ENCODE results near the gene PPP2R2C. TPM values are rescaled to one million over a fixed set of nuclear protein-coding genes. Genes with fewer than 3 reads are reported as not detected.

PPP2R2C gene
- total RNA-seq, 2 donors from 2014 or later = 0.14 to 0.41 TPM

DNA sequence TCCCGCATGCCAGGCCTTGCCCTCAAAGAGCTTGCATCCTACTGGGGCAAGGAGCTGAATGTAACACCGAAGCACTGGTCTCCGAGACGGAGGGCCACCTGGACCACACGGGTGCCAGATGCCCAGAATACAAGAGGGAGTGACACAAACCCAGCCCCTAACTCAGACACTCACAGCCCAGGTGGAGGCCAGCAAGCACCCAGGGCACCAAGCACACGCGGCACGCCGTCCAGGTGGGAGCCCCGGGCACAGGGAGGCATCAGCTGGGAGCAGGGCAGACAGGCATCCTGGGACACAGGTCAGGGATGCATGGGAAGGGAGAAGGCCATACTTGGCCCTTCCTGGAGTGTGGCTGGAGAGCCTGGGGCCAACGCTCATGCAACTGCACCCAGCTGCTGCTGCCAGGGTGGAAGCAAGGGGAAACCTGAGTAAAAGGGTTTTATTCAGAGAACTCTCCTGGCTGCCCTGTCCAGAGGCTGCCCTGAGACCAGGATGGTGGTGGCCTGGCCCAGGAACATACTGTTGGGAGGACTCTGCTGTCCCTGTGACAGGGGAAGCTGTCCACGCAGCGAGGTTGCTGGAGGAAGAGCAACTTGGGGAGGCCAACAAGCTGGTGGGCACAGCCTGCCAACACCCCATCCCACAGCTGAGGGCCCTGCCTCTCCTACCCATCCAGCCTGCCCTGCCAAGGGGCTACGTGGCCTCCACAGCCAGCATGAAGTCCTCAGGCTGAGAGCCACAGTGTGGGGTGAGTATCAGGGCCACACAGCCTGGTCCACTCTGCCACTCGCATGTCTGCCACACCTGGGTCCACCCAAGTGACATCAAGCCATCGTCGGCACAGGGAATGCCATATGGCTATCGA lies 22.2 kb upstream of the PPP2R2C start:
- Histone ChIP-seq H3K4me3 (no peak overlapping the region), H3K36me3 (no peaks in the 10 kb centered on the region), H3K27me3 (replicated peaks; ENCODE audit: insufficient read depth) (no peaks in the 10 kb centered on the region), H3K27ac (no peak overlapping the region), H3K9me3 (no peaks in the 10 kb centered on the region), H3K4me1 (ENCODE audit: control insufficient read depth in 1 of 2, low read depth in 2 of 2) (peaks cover 0 to 6% of the 10 kb centered on the region in 2 donors)
- no peak for DNase-seq (ENCODE audit: low spot score)
- ATAC-seq (ENCODE audit: insufficient number of reproducible peaks, low FRiP score, low read depth) = no peak
- TF ChIP-seq, protein P1, sequence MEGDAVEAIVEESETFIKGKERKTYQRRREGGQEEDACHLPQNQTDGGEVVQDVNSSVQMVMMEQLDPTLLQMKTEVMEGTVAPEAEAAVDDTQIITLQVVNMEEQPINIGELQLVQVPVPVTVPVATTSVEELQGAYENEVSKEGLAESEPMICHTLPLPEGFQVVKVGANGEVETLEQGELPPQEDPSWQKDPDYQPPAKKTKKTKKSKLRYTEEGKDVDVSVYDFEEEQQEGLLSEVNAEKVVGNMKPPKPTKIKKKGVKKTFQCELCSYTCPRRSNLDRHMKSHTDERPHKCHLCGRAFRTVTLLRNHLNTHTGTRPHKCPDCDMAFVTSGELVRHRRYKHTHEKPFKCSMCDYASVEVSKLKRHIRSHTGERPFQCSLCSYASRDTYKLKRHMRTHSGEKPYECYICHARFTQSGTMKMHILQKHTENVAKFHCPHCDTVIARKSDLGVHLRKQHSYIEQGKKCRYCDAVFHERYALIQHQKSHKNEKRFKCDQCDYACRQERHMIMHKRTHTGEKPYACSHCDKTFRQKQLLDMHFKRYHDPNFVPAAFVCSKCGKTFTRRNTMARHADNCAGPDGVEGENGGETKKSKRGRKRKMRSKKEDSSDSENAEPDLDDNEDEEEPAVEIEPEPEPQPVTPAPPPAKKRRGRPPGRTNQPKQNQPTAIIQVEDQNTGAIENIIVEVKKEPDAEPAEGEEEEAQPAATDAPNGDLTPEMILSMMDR (IDR thresholded peaks at IDR 0.05) = no peak

DNA sequence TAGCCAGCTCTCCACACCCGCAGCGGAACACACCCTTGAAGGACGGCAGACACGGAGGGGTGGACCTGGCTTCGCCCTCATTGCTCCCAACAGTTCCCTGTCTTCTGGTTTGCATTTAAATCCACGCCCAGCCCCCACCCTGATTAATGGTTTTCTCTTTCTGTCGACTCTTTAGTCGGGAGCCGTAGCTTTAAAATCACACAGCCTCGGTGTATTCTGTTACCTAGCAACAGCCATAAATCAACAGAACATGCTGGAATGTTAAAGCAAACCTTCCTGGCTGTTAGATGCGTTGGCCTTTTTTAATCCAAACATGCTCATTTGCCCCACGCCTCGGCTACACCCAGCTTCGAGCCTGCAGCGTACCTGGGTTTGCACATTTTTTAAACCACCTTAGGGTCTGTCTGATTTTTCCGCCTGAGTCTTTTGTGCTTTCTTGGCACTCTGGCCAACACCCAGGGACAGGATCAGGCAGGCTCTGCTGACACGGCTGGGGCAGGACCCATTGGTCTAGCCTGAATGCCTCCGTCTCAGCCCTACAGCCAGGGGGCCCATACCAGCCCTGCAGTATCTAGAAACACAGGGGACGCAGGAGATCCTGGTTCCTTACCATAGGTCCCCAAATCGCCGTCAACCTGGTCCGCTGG lies 21.4 kb upstream of the PPP2R2C start:
- DNase-seq (ENCODE audit: low spot score) (no peak), ATAC-seq (ENCODE audit: insufficient number of reproducible peaks, low FRiP score, low read depth) (no peak)
- no peaks in the 10 kb centered on the region for H3K9me3 ChIP-seq
- TF ChIP-seq, protein P1 (IDR thresholded peaks at IDR 0.05) = no peak
- H3K36me3 ChIP-seq = no peaks in the 10 kb centered on the region
- H3K27ac ChIP-seq = no peak overlapping the region
- H3K27me3 ChIP-seq (replicated peaks; ENCODE audit: insufficient read depth) = no peaks in the 10 kb centered on the region
- H3K4me3 ChIP-seq = peak overlapping the region; percentile 22
- peaks cover 0 to 6% of the 10 kb centered on the region in 2 donors for H3K4me1 ChIP-seq (ENCODE audit: control insufficient read depth in 1 of 2, low read depth in 2 of 2)

DNA sequence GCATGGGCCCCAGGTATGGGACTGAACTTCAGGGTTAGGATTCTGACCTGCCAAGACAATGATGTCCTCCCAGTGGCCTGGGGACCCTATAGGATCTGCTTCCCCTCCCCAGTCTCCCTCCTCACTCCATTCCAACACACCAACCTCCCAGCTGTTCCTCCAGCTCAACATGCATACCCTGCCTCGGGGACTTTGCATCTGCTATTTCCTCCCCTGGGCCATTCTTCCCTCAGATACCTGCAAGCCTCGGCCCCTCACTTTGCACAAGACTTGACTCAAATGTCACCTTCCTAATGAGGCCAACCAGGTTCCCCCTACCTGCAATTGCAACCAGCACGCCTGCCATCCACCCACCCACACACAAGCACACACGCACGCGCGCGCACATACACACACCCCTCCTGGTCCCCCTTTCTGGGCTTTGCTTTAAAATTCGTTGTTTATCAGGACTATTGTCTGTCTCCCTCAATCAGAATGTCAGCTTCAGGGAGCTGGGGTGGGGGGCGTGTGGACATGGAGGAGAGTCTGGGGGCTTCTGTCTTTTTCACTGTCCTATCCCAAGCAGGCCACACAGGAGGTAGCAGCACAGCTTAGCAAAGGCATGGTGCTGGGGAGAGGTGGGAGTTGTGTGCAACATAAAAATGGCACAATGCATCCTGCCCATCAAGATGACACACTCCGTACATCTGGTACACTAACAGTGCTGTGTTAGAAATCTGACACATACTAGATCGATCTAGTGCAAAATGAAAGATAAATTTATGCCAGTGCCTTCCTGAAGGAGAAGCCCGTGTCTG lies 20.6 kb upstream of the PPP2R2C start:
- ATAC-seq (ENCODE audit: insufficient number of reproducible peaks, low FRiP score, low read depth) (no peak), DNase-seq (ENCODE audit: low spot score) (no peak)
- Histone ChIP-seq H3K9me3 (no peaks in the 10 kb centered on the region), H3K4me1 (ENCODE audit: control insufficient read depth in 1 of 2, low read depth in 2 of 2) (peaks cover 0 to 6% of the 10 kb centered on the region in 2 donors), H3K36me3 (no peaks in the 10 kb centered on the region), H3K4me3 (peak overlapping the region; percentile 22), H3K27ac (no peak overlapping the region), H3K27me3 (replicated peaks; ENCODE audit: insufficient read depth) (no peaks in the 10 kb centered on the region)
- TF ChIP-seq, protein P1 (IDR thresholded peaks at IDR 0.05) = no peak

DNA sequence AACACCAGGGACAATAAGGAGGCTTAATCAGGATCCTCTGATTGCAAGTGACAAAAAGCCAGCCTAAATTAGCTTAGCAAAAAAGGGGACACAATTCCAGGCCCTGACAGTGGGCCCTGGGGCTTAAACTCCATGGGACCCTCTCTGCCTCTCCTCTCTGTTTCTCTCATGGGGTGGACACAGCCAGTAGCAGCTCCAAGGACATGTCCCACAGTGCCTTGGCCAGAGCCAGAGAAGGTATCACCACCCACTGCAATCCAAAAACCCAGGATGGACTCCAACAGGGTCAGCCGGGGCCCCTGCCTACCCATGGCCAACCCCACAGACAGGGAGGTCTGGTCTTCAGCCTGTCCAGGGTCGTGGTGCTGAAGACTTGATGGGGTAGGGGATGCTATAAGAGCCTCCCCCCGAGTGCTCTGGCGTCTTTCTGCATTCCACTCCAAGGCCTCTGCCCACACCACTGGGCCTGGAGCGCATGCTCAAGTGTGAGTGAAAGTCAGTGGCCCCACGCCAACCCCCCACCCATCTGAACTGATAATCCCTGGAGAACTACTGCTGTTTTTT lies 19.7 kb upstream of the PPP2R2C start:
- peaks cover 8% of the 10 kb centered on the region for H3K9me3 ChIP-seq
- peaks cover 0 to 6% of the 10 kb centered on the region in 2 donors for H3K4me1 ChIP-seq (ENCODE audit: control insufficient read depth in 1 of 2, low read depth in 2 of 2)
- TF ChIP-seq, protein P1 (IDR thresholded peaks at IDR 0.05) = no peak
- H3K27ac ChIP-seq = no peak overlapping the region
- H3K4me3 ChIP-seq = no peak overlapping the region
- H3K27me3 ChIP-seq (replicated peaks; ENCODE audit: insufficient read depth) = no peaks in the 10 kb centered on the region
- DNase-seq (ENCODE audit: low spot score) (no peak), ATAC-seq (ENCODE audit: insufficient number of reproducible peaks, low FRiP score, low read depth) (no peak)
- H3K36me3 ChIP-seq = no peaks in the 10 kb centered on the region
